Adrenal gland (tissue), 12 donors: Measurements from ENCODE around the gene ZNF521. TPM values are rescaled to one million over a fixed set of nuclear protein-coding genes. Genes with fewer than 3 reads are reported as not detected.

Experiments used
- DNase-seq, 7 donors: peaks; one replicate each; pipeline ENCODE4 v3.0.0-alpha.2; 2019 to 2020
- H3K27ac ChIP-seq, 5 donors: fragments of 200-600 bp; sonication (generic) in 4 of 5; 1 replicate in 3 of 5; 2 replicates in 2 of 5; pipeline versions ENCODE4 v1.5.1 to v1.8.0; 2016 to 2020; ENCODE audit warnings: mild to moderate bottlenecking in 1 of 5
- H3K27me3 ChIP-seq: fragments of 200-600 bp; 2 replicates; pipeline ENCODE4 v1.8.0; 2021
- H3K36me3 ChIP-seq, 2 donors: fragments of 200-600 bp; replicated peaks in 1 of 2; 1 replicate in 1 of 2; 2 replicates in 1 of 2; pipeline versions ENCODE4 v1.5.1 to v1.8.0; 2018 to 2022
- H3K4me1 ChIP-seq, 2 donors: fragments of 200-600 bp; replicated peaks in 1 of 2; 1 replicate in 1 of 2; 2 replicates in 1 of 2; pipeline versions ENCODE4 v1.5.1 to v1.8.0; 2018 to 2021
- H3K4me3 ChIP-seq, 4 donors: fragments of 200-600 bp; sonication (generic) in 3 of 4; one replicate each; pipeline ENCODE4 v1.5.1; 2016 to 2018
- H3K9me3 ChIP-seq, 3 donors: fragments of 200-600 bp; sonication (generic) in 1 of 3; replicated peaks in 1 of 3; 1 replicate in 2 of 3; 2 replicates in 1 of 3; pipeline versions ENCODE4 v1.5.1 to v1.8.0; 2016 to 2021
- POLR2A ChIP-seq, 2 donors: fragments of 450-650 bp; IDR thresholded peaks; one replicate each; pipeline ENCODE4 v1.6.1; 2017; ENCODE audit warnings: antibody characterized with exemption in 2 of 2, mild to moderate bottlenecking in 2 of 2, moderate library complexity in 1 of 2
- WGBS, 4 donors: extraction: QIAGEN DNeasy Blood & Tissue Kit in 2 of 4; methylation state at CpG; one replicate each; pipeline versions ENCODE4 v1.1.5 to v1.1.7; 2013 to 2017; 5-methylcytosine and 5-hydroxymethylcytosine counted together
- intact Hi-C, 2 donors: fragments of 100-400 bp; cut with DNase I; formaldehyde crosslinking; loops; one replicate each; pipeline versions ENCODE4 v1.14.1 to v1.15.0; 2022 to 2023
- polyA plus RNA-seq, 3 donors: library from polyadenylated mRNA; stranded (reverse); fragments of 200-250 nt in 2 of 3; fragments of 350-450 nt in 1 of 3; fragmentation: Illumina TruSeq in 1 of 3; extraction: RNeasy Lipid Tissue Mini Kit (QIAGEN cat#74804) in 1 of 3; gene quantifications; one replicate each; pipeline ENCODE4 v1.2.3, GENCODE V29; 2013 to 2014
- total RNA-seq, 9 donors: library from RNA; depleted of rRNA in 4 of 9; stranded (reverse); fragments of >200 nt in 4 of 9; fragments of 120-200 nt in 1 of 9; fragmentation: NEBNext Ultra II Directional in 1 of 9; extraction: Animal tissue kit (Norgen Biotek cat#: 25700) in 1 of 9; gene quantifications; one replicate each; pipeline versions ENCODE4 v1.1.0 to v1.2.4, GENCODE V29; 2013 to 2023
- TF ChIP-seq, protein P1 (sequence below), 6 experiments: fragments of 450-650 bp in 4 of 6; fragments of 200-600 bp in 2 of 6; sonication (generic) in 1 of 6; IDR thresholded peaks; 1 replicate in 5 of 6; 2 replicates in 1 of 6; pipeline versions ENCODE4 v1.5.1 to v1.8.0; 2016 to 2021; ENCODE audit warnings: antibody characterized with exemption in 6 of 6, mild to moderate bottlenecking in 2 of 6, moderate library complexity in 1 of 6
- donor health status: healthy with polysubstance abuse.
- donor health status: Bipolar disorder and iron deficiency.
- donor health status: DM: yes; HTN: yes; CAD: no.
- donor health status: DM: no; HTN: no; CAD: no.
- donor health status: DM: no; HTN: no; CAD: no.
- donor health status: DM: yes; HTN: yes; CAD: no.

Gene ZNF521
- total and polyA plus RNA-seq, 12 donors = 3.7 to 270 (median 43.0) TPM

DNA sequence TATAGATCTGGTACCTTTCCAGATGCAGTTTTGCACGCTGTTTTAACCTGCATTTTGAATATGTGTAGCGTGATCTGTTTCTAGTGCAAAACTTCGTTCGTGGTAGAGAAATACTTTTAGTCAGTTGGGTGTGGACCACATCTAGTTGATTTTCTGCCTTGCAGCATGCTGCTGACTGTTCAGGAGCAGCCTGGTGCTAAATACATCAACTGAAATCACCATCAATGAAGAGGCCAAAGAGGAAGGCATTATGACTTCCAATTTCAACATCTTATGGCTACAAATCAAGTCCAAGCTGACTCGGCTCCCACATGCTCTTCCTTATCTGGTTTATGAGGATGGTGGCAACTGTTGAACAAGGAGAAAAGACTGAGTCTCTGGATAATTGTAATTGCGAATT lies 298.5 kb downstream of the ZNF521 start:
- H3K4me1 ChIP-seq = no peaks in the 10 kb centered on the region
- 83 to 94% (median 85%) methylated on average over 6 of the region's 6 CpGs for WGBS, 4 donors
- no peaks in the 10 kb centered on the region for H3K9me3 ChIP-seq
- intact Hi-C loops = loop anchor here in 1 of 2 donors (10.0 kb wide), 1 partner anchor 501 kb away; no protein-coding TSS in a partner anchor
- H3K36me3 ChIP-seq = no peaks in the 10 kb centered on the region
- no peak for DNase-seq
- no peak overlapping the region for H3K27ac ChIP-seq
- TF ChIP-seq, protein P1, sequence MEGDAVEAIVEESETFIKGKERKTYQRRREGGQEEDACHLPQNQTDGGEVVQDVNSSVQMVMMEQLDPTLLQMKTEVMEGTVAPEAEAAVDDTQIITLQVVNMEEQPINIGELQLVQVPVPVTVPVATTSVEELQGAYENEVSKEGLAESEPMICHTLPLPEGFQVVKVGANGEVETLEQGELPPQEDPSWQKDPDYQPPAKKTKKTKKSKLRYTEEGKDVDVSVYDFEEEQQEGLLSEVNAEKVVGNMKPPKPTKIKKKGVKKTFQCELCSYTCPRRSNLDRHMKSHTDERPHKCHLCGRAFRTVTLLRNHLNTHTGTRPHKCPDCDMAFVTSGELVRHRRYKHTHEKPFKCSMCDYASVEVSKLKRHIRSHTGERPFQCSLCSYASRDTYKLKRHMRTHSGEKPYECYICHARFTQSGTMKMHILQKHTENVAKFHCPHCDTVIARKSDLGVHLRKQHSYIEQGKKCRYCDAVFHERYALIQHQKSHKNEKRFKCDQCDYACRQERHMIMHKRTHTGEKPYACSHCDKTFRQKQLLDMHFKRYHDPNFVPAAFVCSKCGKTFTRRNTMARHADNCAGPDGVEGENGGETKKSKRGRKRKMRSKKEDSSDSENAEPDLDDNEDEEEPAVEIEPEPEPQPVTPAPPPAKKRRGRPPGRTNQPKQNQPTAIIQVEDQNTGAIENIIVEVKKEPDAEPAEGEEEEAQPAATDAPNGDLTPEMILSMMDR (IDR thresholded peaks at IDR 0.05) = no peak
- no peak for TF ChIP-seq POLR2A (IDR thresholded peaks at IDR 0.05)
- no peak overlapping the region for H3K4me3 ChIP-seq
- no peaks in the 10 kb centered on the region for H3K27me3 ChIP-seq

DNA sequence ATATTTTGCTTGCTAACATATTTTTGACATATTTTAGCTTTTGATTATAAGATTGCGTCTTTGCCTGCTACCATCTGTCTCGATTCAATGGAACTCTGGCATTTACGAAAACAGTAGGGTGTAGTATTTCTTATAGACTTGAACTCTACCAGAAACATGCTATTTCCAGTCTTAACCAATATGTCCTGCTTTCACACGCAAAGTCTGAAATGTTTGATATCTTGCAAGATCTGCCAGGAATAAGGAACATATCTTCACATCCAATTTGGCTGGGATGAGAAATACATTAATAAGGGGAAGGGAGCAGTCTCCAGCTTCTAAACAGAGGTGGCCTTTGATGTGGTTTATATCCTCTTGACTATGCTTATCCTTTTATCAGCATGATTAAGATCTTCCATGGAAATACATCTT lies 299.4 kb downstream of the ZNF521 start:
- intact Hi-C loops = loop anchor here in 1 of 2 donors (10.0 kb wide), 1 partner anchor 502 kb away; no protein-coding TSS in a partner anchor
- no peak overlapping the region for H3K27ac ChIP-seq
- no peak overlapping the region for H3K4me3 ChIP-seq
- no peaks in the 10 kb centered on the region for H3K4me1 ChIP-seq
- DNase-seq = no peak
- no peaks in the 10 kb centered on the region for H3K27me3 ChIP-seq
- no peaks in the 10 kb centered on the region for H3K9me3 ChIP-seq
- 78 to 95% (median 89%) methylated on average over 4 of the region's 4 CpGs for WGBS, 4 donors
- H3K36me3 ChIP-seq = no peaks in the 10 kb centered on the region
- no peak for TF ChIP-seq POLR2A (IDR thresholded peaks at IDR 0.05)
- TF ChIP-seq, protein P1 (IDR thresholded peaks at IDR 0.05) = no peak

DNA sequence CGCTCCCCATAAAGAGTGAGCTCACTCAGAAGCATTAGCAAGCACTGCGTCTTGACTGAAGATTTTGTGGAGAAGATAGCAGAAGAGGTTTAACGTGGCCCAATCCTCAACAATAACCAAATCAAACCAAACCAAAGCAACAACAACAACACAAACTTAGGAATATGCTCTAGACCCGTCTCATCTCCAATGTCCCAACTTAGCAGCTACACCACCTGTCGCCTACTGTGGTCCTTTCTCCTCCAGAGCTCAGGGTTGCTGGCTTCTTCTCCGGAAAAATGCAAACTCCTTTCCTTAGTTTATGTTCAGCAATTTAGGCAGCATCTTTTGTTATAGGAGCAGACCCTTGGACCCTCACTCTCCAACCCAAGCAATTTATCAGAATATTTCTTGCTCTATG lies 301.4 kb downstream of the ZNF521 start:
- no peaks in the 10 kb centered on the region for H3K36me3 ChIP-seq
- no peaks in the 10 kb centered on the region for H3K4me1 ChIP-seq
- intact Hi-C loops = loop anchor here in 1 of 2 donors (10.0 kb wide), 1 partner anchor 504 kb away; no protein-coding TSS in a partner anchor
- no peaks in the 10 kb centered on the region for H3K27me3 ChIP-seq
- H3K9me3 ChIP-seq = no peaks in the 10 kb centered on the region
- TF ChIP-seq POLR2A (IDR thresholded peaks at IDR 0.05) = no peak
- TF ChIP-seq, protein P1 (IDR thresholded peaks at IDR 0.05) = no peak
- DNase-seq = no peak
- H3K27ac ChIP-seq = no peak overlapping the region
- 90 to 94% (median 93%) methylated on average over 6 of the region's 6 CpGs for WGBS, 4 donors
- H3K4me3 ChIP-seq = no peak overlapping the region

DNA sequence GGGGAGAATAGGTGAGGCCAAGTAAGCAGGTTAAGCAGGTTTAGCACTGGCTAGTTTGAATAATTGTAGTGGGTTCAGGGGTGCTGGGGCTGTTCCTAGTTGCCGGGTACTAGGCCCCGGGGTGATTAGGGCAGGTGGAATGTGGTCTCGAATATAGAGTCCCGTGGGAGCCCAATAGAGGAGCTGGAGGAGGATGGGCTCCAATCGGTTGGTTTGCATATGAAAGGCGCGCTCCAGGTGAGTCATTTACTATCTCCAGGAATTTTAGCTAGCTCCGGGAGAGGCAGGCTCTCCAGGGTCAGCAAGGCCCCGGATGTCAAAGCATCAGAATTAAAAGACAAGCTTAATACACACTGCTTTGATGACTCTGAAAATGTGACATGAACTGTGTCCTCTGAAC lies 304.0 kb downstream of the ZNF521 start:
- no peak overlapping the region for H3K4me3 ChIP-seq
- no peaks in the 10 kb centered on the region for H3K4me1 ChIP-seq
- no peaks in the 10 kb centered on the region for H3K27me3 ChIP-seq
- DNase-seq = no peak
- no peaks in the 10 kb centered on the region for H3K36me3 ChIP-seq
- no peaks in the 10 kb centered on the region for H3K9me3 ChIP-seq
- 65 to 82% (median 73%) methylated on average over 9 of the region's 9 CpGs for WGBS, 4 donors
- intact Hi-C loops = no loop called here
- H3K27ac ChIP-seq = no peak overlapping the region
- TF ChIP-seq, protein P1 (IDR thresholded peaks at IDR 0.05) = no peak
- no peak for TF ChIP-seq POLR2A (IDR thresholded peaks at IDR 0.05)
